ENCODE results near the gene SP6. TPM values are rescaled to one million over a fixed set of nuclear protein-coding genes. Genes with fewer than 3 reads are reported as not detected.

The SP6 gene
- total RNA-seq, 4 donors from 2014 or later, result 0.56 to 5.9 (median 0.96) TPM

DNA sequence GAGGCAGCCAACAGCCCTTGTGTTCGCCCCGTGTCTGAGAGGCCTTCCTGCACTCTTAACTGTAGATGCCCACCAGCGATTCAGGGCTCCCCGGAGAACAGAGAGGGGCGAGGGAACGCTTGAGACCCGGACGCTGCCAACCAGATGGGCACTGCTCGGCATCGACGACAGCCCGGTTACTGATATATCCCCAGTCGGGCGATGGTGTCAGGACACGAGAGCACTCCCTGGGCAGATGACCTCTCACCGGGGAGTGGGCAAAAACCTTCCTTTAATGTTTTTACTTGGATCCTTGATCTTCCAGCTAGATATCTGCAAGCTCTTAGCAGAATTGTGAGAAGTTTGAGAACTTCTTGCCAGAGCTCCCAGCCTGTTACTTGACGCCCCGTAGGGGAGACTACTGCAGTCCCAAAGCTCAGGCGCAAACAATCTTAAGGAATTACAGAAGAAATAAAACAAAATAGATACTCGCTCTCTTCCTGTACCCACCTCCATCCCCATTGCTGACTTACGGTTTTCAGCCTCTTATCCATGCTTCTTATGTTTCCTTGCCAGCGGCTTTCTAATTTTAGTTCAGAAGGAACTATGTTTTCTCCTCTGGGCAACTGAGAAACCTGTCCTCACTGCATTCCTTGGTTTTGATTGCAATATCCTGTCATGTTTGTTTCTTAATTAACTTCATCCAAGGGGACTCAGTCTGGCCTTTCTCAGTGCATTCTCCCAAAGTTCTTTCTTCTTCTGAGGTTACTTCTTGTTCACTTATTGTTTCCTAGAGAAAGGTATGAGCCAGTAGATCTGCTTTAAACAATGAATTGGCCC lies 45.9 kb upstream of the SP6 start:
- WGBS, 2 donors, result 1 to 4% methylated on average over 14 to 19 of the region's 22 CpGs
- Histone ChIP-seq H3K4me1 (peaks cover 24 to 59% of the 10 kb centered on the region in 2 donors), H3K4me3 (replicated peaks in 1 of 3) (peak overlapping the region; percentile 38 to 90 (median 84)), H3K9me3 (no peaks in the 10 kb centered on the region), H3K27ac (peak overlapping the region; percentile 98 to 100 (median 99)), H3K27me3 (no peaks in the 10 kb centered on the region), H3K36me3 (no peaks in the 10 kb centered on the region)
- no peak for TF ChIP-seq POLR2A (IDR thresholded peaks at IDR 0.05)
- TF ChIP-seq, protein P1, sequence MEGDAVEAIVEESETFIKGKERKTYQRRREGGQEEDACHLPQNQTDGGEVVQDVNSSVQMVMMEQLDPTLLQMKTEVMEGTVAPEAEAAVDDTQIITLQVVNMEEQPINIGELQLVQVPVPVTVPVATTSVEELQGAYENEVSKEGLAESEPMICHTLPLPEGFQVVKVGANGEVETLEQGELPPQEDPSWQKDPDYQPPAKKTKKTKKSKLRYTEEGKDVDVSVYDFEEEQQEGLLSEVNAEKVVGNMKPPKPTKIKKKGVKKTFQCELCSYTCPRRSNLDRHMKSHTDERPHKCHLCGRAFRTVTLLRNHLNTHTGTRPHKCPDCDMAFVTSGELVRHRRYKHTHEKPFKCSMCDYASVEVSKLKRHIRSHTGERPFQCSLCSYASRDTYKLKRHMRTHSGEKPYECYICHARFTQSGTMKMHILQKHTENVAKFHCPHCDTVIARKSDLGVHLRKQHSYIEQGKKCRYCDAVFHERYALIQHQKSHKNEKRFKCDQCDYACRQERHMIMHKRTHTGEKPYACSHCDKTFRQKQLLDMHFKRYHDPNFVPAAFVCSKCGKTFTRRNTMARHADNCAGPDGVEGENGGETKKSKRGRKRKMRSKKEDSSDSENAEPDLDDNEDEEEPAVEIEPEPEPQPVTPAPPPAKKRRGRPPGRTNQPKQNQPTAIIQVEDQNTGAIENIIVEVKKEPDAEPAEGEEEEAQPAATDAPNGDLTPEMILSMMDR (IDR thresholded peaks at IDR 0.05), result no peak
- DNase-seq, result no peak
- intact Hi-C loops (cut with DNase I), result loop anchor here (5.0 to 10.0 kb wide), 2 partner anchors 45 to 202 kb away; partner anchors contain the start of genes PNPO and TBKBP1

DNA sequence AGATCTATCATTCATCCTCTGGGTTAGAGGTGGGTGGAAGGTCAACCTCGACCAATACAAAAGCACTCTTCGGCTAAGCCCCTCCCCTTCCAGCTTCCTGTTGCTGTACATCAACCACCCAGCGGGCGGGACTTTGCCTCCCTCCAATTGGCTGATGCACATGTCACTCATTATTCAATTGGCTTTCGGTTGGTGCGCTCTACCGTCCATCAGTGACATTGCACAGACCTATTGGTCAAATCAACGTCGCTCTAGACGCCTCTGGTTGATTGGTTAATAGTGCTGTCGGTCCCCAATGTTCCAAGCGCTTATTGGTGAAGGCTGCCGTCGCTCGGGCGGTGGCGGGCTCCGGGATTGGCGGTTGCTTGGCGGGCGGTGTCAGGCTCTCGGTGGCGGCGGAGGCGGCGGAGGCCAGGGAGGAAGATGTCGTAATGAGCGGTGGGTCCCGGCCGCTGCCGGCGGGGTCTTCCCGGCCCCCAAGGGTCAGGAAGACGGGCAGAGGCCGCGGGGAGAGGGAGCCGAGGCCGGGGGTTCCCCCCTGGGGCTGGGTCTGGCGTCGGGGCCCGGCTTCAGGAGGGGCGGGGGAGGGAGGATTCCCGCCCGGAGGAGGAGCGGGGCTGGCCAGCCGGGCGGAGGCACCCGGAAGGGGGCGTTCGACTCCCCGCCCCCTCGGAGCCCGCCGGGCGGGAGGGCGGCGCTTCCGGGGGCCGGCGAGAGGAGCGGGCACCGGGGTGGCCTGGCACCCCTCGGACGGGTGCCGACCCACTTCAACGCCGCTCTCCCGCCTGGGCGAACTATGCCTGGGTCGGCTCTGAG lies 45.1 kb upstream of the SP6 start, which contains the start of gene SP2:
Gene SP2 (plus strand): TSS at position 381 of the 816 bp plus-strand sequence. CDS start 51 bp downstream, at position 432.
- peak; percentile 99 to 100 for DNase-seq
- peaks cover 24 to 53% of the 10 kb centered on the region in 2 donors for H3K4me1 ChIP-seq
- intact Hi-C loops (cut with DNase I), result loop anchor here (5.0 to 10.0 kb wide), 2 partner anchors 46 to 201 kb away; partner anchors contain the start of genes PNPO and TBKBP1
- no peaks in the 10 kb centered on the region for H3K9me3 ChIP-seq
- peak; percentile 91 to 95 for TF ChIP-seq POLR2A (IDR thresholded peaks at IDR 0.05)
- TF ChIP-seq, protein P1 (IDR thresholded peaks at IDR 0.05), result peak in 2 of 6 experiments; percentile 10 to 30
- H3K4me3 ChIP-seq (replicated peaks in 1 of 3), result peak within 1 kb of the TSS; percentile 42 to 90 (median 84)
- peak within 1 kb of the TSS; percentile 98 to 100 (median 99) for H3K27ac ChIP-seq
- no peaks in the 10 kb centered on the region for H3K27me3 ChIP-seq
- WGBS, 2 donors, result 0 to 1% methylated on average over 18 of the region's 70 CpGs
- no peaks in the 10 kb centered on the region for H3K36me3 ChIP-seq

DNA sequence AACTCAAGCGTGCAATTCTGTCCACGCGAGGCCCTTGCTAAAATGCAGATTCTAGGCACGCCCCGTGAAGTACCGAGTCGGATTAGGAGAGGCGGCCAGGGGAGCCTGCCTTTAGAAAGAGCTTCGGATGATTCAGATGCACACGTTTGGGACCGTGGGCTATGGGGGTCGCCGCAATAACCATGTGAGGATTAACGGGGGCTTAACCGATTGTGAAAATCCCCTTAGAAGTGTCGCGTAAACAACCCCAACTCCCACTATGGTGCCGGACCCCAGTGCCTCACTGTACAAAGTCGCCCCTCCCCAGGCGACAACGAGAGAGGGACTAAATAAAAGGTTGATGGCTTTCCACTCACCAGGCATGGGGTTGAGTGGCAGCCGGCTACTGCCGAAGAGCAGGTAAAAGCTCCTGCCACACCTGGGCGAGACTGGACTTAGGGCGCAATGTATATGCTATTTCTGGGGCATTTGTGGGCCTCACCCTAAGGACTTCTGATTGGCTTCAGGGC lies 44.4 kb upstream of the SP6 start:
- no peaks in the 10 kb centered on the region for H3K9me3 ChIP-seq
- H3K4me1 ChIP-seq, result peaks cover 24 to 48% of the 10 kb centered on the region in 2 donors
- H3K4me3 ChIP-seq (replicated peaks in 1 of 3), result peak overlapping the region; percentile 42 to 59 (median 56)
- WGBS, 2 donors, result 0 to 3% methylated on average over 16 to 22 of the region's 25 CpGs
- H3K27me3 ChIP-seq, result no peaks in the 10 kb centered on the region
- intact Hi-C loops (cut with DNase I), result loop anchor here (5.0 to 10.0 kb wide), 2 partner anchors 47 to 201 kb away; partner anchors contain the start of genes PNPO and TBKBP1
- peak overlapping the region; percentile 89 to 95 (median 91) for H3K27ac ChIP-seq
- H3K36me3 ChIP-seq, result no peaks in the 10 kb centered on the region
- peak; percentile 61 to 66 for DNase-seq
- peak; percentile 81 to 95 for TF ChIP-seq POLR2A (IDR thresholded peaks at IDR 0.05)
- TF ChIP-seq, protein P1 (IDR thresholded peaks at IDR 0.05), result no peak

DNA sequence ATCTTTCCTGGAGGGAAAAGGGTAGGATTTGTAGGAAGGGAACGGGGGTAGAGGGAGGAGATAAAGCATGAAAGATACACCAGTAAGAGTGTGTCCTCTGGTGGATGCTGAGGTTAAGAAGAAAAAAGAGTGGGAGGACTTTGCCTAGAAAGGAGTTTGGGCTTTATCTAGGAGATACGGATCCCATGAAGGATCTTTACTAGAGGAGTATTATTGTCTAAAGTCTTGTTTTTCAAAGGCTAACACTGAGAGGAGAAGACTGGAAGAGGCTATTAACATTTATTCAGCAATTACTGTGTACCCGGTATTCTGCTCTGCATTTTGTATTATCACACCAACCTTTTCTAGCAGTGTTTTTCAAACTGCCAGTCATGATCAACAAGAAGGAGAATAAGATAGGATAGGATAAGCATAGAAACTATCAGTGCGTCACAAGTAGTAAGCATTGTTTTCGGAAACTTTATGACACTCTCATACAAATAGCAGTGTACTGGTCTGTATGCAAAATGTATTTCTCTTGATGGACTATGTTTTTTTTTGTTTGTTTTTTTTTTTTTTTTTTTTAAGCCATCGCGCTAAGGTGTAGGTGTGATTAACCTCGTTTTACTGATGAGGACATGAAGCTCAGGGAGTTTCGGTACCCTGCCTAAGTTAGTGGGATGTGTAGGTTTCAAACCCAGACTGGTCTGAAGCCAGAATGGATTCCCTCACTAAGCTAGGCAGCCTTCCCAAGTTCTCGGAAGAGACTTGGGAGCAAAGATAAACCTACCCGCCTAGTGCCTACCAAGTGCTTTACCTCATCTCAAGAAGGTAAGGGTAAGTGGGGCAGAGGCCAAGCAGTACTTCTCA lies 43.8 kb upstream of the SP6 start:
- intact Hi-C loops (cut with DNase I), result loop anchor here (5.0 to 10.0 kb wide), 2 partner anchors 48 to 200 kb away; partner anchors contain the start of genes PNPO and TBKBP1
- Histone ChIP-seq H3K9me3 (no peaks in the 10 kb centered on the region), H3K27ac (peak overlapping the region; percentile 89 to 95 (median 91)), H3K4me1 (peaks cover 19 to 41% of the 10 kb centered on the region in 2 donors), H3K4me3 (replicated peaks in 1 of 3) (peak overlapping the region; percentile 42 to 59 (median 56)), H3K27me3 (no peaks in the 10 kb centered on the region), H3K36me3 (no peaks in the 10 kb centered on the region)
- TF ChIP-seq, protein P1 (IDR thresholded peaks at IDR 0.05), result no peak
- TF ChIP-seq POLR2A (IDR thresholded peaks at IDR 0.05), result no peak
- 34 to 36% methylated on average over 11 of the region's 11 CpGs for WGBS, 2 donors
- DNase-seq, result no peak

Data from thyroid gland (tissue), 4 donors.